ENCODE measurements around the gene CDK5. TPM values are rescaled to one million over a fixed set of nuclear protein-coding genes. Genes with fewer than 3 reads are reported as not detected.

The CDK5 gene
- total and polyA plus RNA-seq, 9 donors: 2.7 to 9.4 (median 4.1) TPM

DNA sequence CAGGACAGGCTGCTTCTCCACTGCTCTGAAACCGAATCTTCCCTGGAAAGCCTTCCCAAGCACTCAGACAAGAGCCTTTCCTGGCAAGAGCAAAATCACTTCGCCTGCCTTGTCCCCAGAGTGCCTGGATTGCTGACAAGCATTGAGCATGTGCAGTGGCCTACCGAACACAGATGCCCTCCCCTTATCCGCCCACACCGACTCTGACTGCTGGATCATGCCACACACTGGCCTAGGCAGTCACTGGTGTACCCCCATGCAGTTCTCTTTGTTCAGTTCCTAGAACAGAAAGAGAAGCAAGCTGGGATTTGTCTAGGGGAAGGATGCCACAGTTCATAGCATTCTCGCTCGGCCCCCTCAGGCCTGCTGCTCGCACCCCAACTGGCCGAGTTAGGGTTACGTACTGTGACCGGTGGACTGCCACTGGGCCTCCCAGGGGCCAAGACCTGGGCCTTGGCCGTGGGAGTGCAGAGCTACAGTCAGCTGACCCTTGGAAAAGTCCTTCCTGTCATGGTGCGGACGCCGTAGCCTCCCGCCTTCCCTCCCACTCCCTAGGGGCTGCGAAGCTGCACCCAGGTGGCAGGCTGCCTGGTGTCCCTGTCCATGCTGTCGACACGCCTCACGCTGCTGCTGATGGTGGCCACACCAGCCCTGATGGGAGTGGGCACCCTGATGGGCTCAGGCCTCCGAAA, 22.5 kb downstream of the CDK5 start:
- no peak overlapping the region for H3K27ac ChIP-seq
- WGBS, 3 donors: 81 to 84% (median 81%) methylated on average over 20 to 21 of the region's 21 CpGs

GRCh38 chr7:151034312-151035025, 23.2 kb downstream of the CDK5 start:
- 89 to 92% (median 91%) methylated on average over 20 to 21 of the region's 21 CpGs for WGBS, 3 donors
- no peak overlapping the region for H3K27ac ChIP-seq
- no peaks in the 10 kb centered on the region for H3K9me3 ChIP-seq
- intact Hi-C loops (cut with DNase I): loop anchor here in 1 of 4 donors (5.0 kb wide), 1 partner anchor 78 kb away; no protein-coding TSS in a partner anchor
- TF ChIP-seq CTCF (IDR thresholded peaks at IDR 0.05) (no peak), EP300 (IDR thresholded peaks at IDR 0.05) (no peak), POLR2A (IDR thresholded peaks at IDR 0.05) (no peak)
- no peaks in the 10 kb centered on the region for H3K36me3 ChIP-seq
- H3K4me1 ChIP-seq (ENCODE audit: insufficient read depth): peaks cover 3% of the 10 kb centered on the region
- no peak overlapping the region for H3K4me3 ChIP-seq
- H3K27me3 ChIP-seq: no peaks in the 10 kb centered on the region
- no peak for DNase-seq

More for the DNA sequence above, 22.5 kb downstream of the CDK5 start:
- no peaks in the 10 kb centered on the region for H3K36me3 ChIP-seq
- H3K9me3 ChIP-seq: no peaks in the 10 kb centered on the region
- DNase-seq: no peak
- intact Hi-C loops (cut with DNase I): loop anchor here in 1 of 4 donors (5.0 kb wide), 1 partner anchor 77 kb away; no protein-coding TSS in a partner anchor
- H3K4me1 ChIP-seq (ENCODE audit: insufficient read depth): peaks cover 8% of the 10 kb centered on the region
- H3K27me3 ChIP-seq: no peaks in the 10 kb centered on the region
- H3K4me3 ChIP-seq: no peak overlapping the region
- TF ChIP-seq EP300 (IDR thresholded peaks at IDR 0.05) (no peak), POLR2A (IDR thresholded peaks at IDR 0.05) (no peak), CTCF (IDR thresholded peaks at IDR 0.05) (no peak)

- H3K27me3 ChIP-seq: no peaks in the 10 kb centered on the region
- H3K36me3 ChIP-seq: no peaks in the 10 kb centered on the region
- peaks cover 5% of the 10 kb centered on the region for H3K4me1 ChIP-seq (ENCODE audit: insufficient read depth)
- H3K4me3 ChIP-seq: no peak overlapping the region
- 88 to 94% (median 92%) methylated on average over 5 of the region's 5 CpGs for WGBS, 3 donors
- TF ChIP-seq CTCF (IDR thresholded peaks at IDR 0.05): no peak
- no peak for TF ChIP-seq EP300 (IDR thresholded peaks at IDR 0.05)
- no peak for TF ChIP-seq POLR2A (IDR thresholded peaks at IDR 0.05)
- H3K9me3 ChIP-seq: no peaks in the 10 kb centered on the region
- no peak overlapping the region for H3K27ac ChIP-seq
- intact Hi-C loops (cut with DNase I): no loop called here
- no peak for DNase-seq
Measured at GRCh38 chr7:151033864-151034249, 23.8 kb downstream of the CDK5 start.

GRCh38 chr7:151032936-151033863, 24.5 kb downstream of the CDK5 start:
- TF ChIP-seq EP300 (IDR thresholded peaks at IDR 0.05) (no peak), CTCF (IDR thresholded peaks at IDR 0.05) (no peak), POLR2A (IDR thresholded peaks at IDR 0.05) (no peak)
- Histone ChIP-seq H3K4me3 (no peak overlapping the region), H3K36me3 (no peaks in the 10 kb centered on the region), H3K4me1 (ENCODE audit: insufficient read depth) (peaks cover 4% of the 10 kb centered on the region), H3K27me3 (no peaks in the 10 kb centered on the region), H3K9me3 (no peaks in the 10 kb centered on the region), H3K27ac (no peak overlapping the region)
- no peak for DNase-seq
- 82 to 88% (median 87%) methylated on average over 17 of the region's 17 CpGs for WGBS, 3 donors
- intact Hi-C loops (cut with DNase I): no loop called here

All from ovary (tissue), 9 donors.